ENCODE data around the gene MEOX2. TPM values are rescaled to one million over a fixed set of nuclear protein-coding genes. Genes with fewer than 3 reads are reported as not detected.

The MEOX2 gene
- total RNA-seq, 1 experiment from 2014 or later: not detected

DNA sequence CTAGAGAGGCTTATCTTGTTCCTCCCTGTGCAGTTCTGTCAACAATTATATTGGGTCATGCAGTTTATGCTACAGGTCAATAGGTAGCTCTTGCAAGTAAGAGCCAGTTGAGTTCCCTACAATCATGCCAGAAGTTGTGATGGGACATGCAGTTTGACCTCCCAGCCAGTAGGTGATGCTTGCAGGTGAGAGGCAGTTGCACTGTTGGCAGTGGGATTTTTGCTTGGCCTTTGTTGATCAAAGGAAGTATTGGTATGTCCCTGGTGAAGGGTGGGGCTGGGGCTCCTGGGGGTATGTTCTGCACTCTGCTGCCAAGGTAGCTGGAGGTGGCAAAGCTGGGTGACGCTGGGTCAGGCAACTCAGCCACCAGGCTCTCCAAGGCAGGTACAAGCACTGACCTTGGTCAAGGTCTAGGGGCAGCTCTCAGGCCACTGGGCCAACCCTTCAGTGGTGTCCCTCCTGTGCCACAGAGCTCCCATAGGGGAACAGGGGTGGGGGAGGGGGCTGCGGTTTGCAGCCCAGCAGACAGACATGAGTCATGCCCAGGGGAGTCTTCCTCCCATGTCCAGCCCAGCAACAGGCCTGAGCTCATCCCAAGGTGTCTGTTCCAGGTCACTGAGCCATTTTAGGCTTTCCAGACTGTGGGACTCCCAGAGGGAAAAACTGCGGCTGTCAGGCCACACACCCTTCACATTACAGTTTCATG lies 43.3 kb downstream of the MEOX2 start:
- Histone ChIP-seq H3K18ac (ENCODE audit: insufficient read length, low read depth, low read length) (no peak overlapping the region), H4K20me1 (ENCODE audit: control insufficient read depth, insufficient read depth, insufficient read length) (no peaks in the 10 kb centered on the region), H2BK15ac (ENCODE audit: low read depth, low read length) (no peak overlapping the region), H2AK5ac (ENCODE audit: insufficient read length, low read length) (no peak overlapping the region), H2AFZ (ENCODE audit: low read length) (no peak overlapping the region), H3K9ac (ENCODE audit: extremely low read depth, insufficient read length, low read length) (no peak overlapping the region), H3K4me1 (ENCODE audit: insufficient read depth, low read length) (no peaks in the 10 kb centered on the region), H3K9me3 (ENCODE audit: control insufficient read depth, low read depth, low read length) (no peaks in the 10 kb centered on the region), H3K14ac (ENCODE audit: insufficient read depth, low read length) (no peak overlapping the region), H3K23me2 (ENCODE audit: insufficient read length, low read depth, low read length, poor library complexity, severe bottlenecking) (no peaks in the 10 kb centered on the region), H3K27me3 (ENCODE audit: insufficient read depth, low read length) (no peaks in the 10 kb centered on the region), H3K4me2 (ENCODE audit: insufficient read depth, insufficient read length, low read length) (no peak overlapping the region), H3K56ac (ENCODE audit: insufficient read length, low read depth, low read length) (no peak overlapping the region), H2BK5ac (ENCODE audit: insufficient read length, low read length) (no peak overlapping the region), H3K23ac (ENCODE audit: insufficient read length, low read depth, low read length) (no peak overlapping the region), H3K4ac (ENCODE audit: low read depth, low read length) (no peak overlapping the region), H2BK20ac (ENCODE audit: low read depth, low read length, poor library complexity, severe bottlenecking) (no peak overlapping the region), H2BK12ac (ENCODE audit: insufficient read length, low read depth, low read length) (no peak overlapping the region), H3K79me1 (ENCODE audit: insufficient read depth, low read depth, low read length, poor library complexity, severe bottlenecking) (no peaks in the 10 kb centered on the region), H3T11ph (ENCODE audit: low read length) (no peak overlapping the region), H4K91ac (ENCODE audit: insufficient read length, low read depth, low read length) (no peak overlapping the region), H3K79me2 (ENCODE audit: insufficient read depth, low read length) (no peaks in the 10 kb centered on the region), H2BK120ac (ENCODE audit: low read depth, low read length, poor library complexity, severe bottlenecking) (no peak overlapping the region), H3K27ac (ENCODE audit: insufficient read length, low read depth, low read length) (no peak overlapping the region), H4K5ac (ENCODE audit: insufficient read length, low read depth, low read length) (no peak overlapping the region), H4K8ac (replicated peaks; ENCODE audit: insufficient read length, low read depth, low read length) (no peak overlapping the region)
- no peaks in the 10 kb centered on the region; a peak in 1 of 7 replicates for H3K36me3 Mint-ChIP-seq (ENCODE audit: insufficient read depth in 1 of 3, low read depth in 3 of 3)
- peak overlapping the region in 1 of 3 experiments; percentile 62; a peak in 1 of 7 replicates for H3K27ac Mint-ChIP-seq
- H3K4me3 Mint-ChIP-seq: no peak overlapping the region
- H3K4me1 Mint-ChIP-seq: peaks cover 0 to 3% of the 10 kb centered on the region in 2 experiments; a peak in 2 of 4 replicates
- WGBS (ENCODE audit: extremely low coverage, insufficient read length, low lambda C conversion rate): no CpG with 5 or more reads among the region's 3 CpGs
- H3K27me3 Mint-ChIP-seq (ENCODE audit: low read depth): no peaks in the 10 kb centered on the region
- no peaks in the 10 kb centered on the region for H3K9me3 Mint-ChIP-seq
- DNase-seq: no peak
- TF ChIP-seq, protein P1, sequence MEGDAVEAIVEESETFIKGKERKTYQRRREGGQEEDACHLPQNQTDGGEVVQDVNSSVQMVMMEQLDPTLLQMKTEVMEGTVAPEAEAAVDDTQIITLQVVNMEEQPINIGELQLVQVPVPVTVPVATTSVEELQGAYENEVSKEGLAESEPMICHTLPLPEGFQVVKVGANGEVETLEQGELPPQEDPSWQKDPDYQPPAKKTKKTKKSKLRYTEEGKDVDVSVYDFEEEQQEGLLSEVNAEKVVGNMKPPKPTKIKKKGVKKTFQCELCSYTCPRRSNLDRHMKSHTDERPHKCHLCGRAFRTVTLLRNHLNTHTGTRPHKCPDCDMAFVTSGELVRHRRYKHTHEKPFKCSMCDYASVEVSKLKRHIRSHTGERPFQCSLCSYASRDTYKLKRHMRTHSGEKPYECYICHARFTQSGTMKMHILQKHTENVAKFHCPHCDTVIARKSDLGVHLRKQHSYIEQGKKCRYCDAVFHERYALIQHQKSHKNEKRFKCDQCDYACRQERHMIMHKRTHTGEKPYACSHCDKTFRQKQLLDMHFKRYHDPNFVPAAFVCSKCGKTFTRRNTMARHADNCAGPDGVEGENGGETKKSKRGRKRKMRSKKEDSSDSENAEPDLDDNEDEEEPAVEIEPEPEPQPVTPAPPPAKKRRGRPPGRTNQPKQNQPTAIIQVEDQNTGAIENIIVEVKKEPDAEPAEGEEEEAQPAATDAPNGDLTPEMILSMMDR (conservative IDR thresholded peaks at IDR 0.05): peak; percentile 38; the same call in 2 of the 3 replicates
